Endodermal cell (in vitro differentiated cells): ENCODE data around the gene UBE2E1. TPM values are rescaled to one million over a fixed set of nuclear protein-coding genes. Genes with fewer than 3 reads are reported as not detected.

ENCODE experiments used
- DNase-seq: peaks from one replicate; pipeline ENCODE4 v3.0.0-alpha.2; 2017
- H3K27ac ChIP-seq: 2 replicates; pipeline ENCODE4 v1.5.1; 2013; ENCODE audit warnings: mild to moderate bottlenecking, low read depth, low read length, moderate library complexity
- H3K27me3 ChIP-seq: 2 replicates; pipeline ENCODE4 v1.6.1; 2013; ENCODE audit warnings: mild to moderate bottlenecking, low read length, moderate library complexity; ENCODE audit not compliant: insufficient read depth, control insufficient read depth, poor library complexity, severe bottlenecking
- H3K36me3 ChIP-seq: 2 replicates; pipeline ENCODE4 v1.7.0; 2013; ENCODE audit warnings: mild to moderate bottlenecking, low read length, moderate library complexity; ENCODE audit not compliant: control insufficient read depth, insufficient read depth
- H3K4me1 ChIP-seq: one replicate; pipeline ENCODE4 v1.7.0; 2013; ENCODE audit warnings: low read length; ENCODE audit not compliant: control insufficient read depth, insufficient read depth
- H3K4me3 ChIP-seq: 2 replicates; pipeline ENCODE4 v1.5.1; 2013; ENCODE audit warnings: mild to moderate bottlenecking, low read length, moderate library complexity
- H3K9ac ChIP-seq: 2 replicates; pipeline ENCODE4 v1.6.1; 2013; ENCODE audit warnings: mild to moderate bottlenecking, low read length, moderate library complexity; ENCODE audit not compliant: poor library complexity, severe bottlenecking; ENCODE audit errors: extremely low read depth
- H3K9me3 ChIP-seq: 2 replicates; pipeline ENCODE4 v1.6.1; 2013; ENCODE audit warnings: mild to moderate bottlenecking, low read length, moderate library complexity; ENCODE audit not compliant: control insufficient read depth
- H3K27ac Mint-ChIP-seq: 2 replicates; pipeline ENCODE4 v1.8.0; 2020; ENCODE audit warnings: mixed read lengths
- H3K27me3 Mint-ChIP-seq: 2 replicates; pipeline ENCODE4 v1.8.0; 2021; ENCODE audit warnings: mild to moderate bottlenecking, mixed read lengths; ENCODE audit not compliant: insufficient read depth
- H3K36me3 Mint-ChIP-seq: 2 replicates; pipeline ENCODE4 v1.8.0; 2020; ENCODE audit warnings: low read depth, mixed read lengths
- H3K4me1 Mint-ChIP-seq: 2 replicates; pipeline ENCODE4 v1.8.0; 2020; ENCODE audit warnings: mixed read lengths
- H3K4me3 Mint-ChIP-seq: 2 replicates; pipeline ENCODE4 v1.8.0; 2020; ENCODE audit warnings: mild to moderate bottlenecking, moderate library complexity, mixed read lengths
- H3K9me3 Mint-ChIP-seq: 2 replicates; pipeline ENCODE4 v1.8.0; 2020; ENCODE audit warnings: mild to moderate bottlenecking, mixed read lengths
- WGBS, 2 experiments: methylation state at CpG; one replicate each; pipeline versions ENCODE4 v1.1.5 to v1.1.7; 2013; ENCODE audit warnings: missing lambda C conversion rate in 2 of 2, mixed read lengths in 1 of 2; ENCODE audit not compliant: insufficient coverage in 1 of 2, insufficient read length in 1 of 2; 5-methylcytosine and 5-hydroxymethylcytosine counted together
- total RNA-seq, 2 donors: library from RNA; stranded (reverse); fragmentation: NEBNext Ultra II Directional in 1 of 2; extraction: Animal tissue kit (Norgen Biotek cat#: 25700) in 1 of 2; gene quantifications; 2 replicates in 1 of 2; 3 replicates in 1 of 2; pipeline ENCODE4 v1.2.1, GENCODE V29; 2021
- TF ChIP-seq, protein P1 (sequence below): fragments of 200-600 bp; sonication (generic); conservative IDR thresholded peaks from 2 replicates; pipeline ENCODE4 v1.5.0; 2021; ENCODE audit warnings: antibody characterized with exemption, mild to moderate bottlenecking

Gene UBE2E1
- total RNA-seq, 2 donors from 2014 or later: 112 to 120 TPM

DNA sequence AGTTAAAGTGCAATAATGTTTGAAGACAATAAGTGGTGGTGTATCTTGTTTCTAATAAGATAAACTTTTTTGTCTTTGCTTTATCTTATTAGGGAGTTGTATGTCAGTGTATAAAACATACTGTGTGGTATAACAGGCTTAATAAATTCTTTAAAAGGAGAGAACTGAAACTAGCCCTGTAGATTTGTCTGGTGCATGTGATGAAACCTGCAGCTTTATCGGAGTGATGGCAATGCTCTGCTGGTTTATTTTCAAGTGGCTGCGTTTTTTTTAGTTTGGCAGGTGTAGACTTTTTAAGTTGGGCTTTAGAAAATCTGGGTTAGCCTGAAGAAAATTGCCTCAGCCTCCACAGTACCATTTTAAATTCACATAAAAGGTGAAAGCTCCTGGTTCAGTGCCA, 113.9 kb downstream of the UBE2E1 start:
- Mint-ChIP-seq H3K27ac (no peak overlapping the region), H3K4me1 (peaks cover 28% of the 10 kb centered on the region), H3K4me3 (peak overlapping the region; percentile 100), H3K36me3 (peaks cover 39% of the 10 kb centered on the region), H3K9me3 (no peaks in the 10 kb centered on the region), H3K27me3 (peaks cover 2% of the 10 kb centered on the region)
- Histone ChIP-seq H3K9ac (peak overlapping the region; percentile 16), H3K27ac (no peak overlapping the region), H3K9me3 (no peaks in the 10 kb centered on the region), H3K4me3 (peak overlapping the region; percentile 68), H3K27me3 (no peaks in the 10 kb centered on the region), H3K4me1 (no peaks in the 10 kb centered on the region), H3K36me3 (peaks cover 34% of the 10 kb centered on the region)
- TF ChIP-seq, protein P1, sequence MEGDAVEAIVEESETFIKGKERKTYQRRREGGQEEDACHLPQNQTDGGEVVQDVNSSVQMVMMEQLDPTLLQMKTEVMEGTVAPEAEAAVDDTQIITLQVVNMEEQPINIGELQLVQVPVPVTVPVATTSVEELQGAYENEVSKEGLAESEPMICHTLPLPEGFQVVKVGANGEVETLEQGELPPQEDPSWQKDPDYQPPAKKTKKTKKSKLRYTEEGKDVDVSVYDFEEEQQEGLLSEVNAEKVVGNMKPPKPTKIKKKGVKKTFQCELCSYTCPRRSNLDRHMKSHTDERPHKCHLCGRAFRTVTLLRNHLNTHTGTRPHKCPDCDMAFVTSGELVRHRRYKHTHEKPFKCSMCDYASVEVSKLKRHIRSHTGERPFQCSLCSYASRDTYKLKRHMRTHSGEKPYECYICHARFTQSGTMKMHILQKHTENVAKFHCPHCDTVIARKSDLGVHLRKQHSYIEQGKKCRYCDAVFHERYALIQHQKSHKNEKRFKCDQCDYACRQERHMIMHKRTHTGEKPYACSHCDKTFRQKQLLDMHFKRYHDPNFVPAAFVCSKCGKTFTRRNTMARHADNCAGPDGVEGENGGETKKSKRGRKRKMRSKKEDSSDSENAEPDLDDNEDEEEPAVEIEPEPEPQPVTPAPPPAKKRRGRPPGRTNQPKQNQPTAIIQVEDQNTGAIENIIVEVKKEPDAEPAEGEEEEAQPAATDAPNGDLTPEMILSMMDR: peak; percentile 9
- 98 to 100% methylated on average over 1 to 2 of the region's 2 CpGs for WGBS, 2 experiments
- DNase-seq: no peak

DNA sequence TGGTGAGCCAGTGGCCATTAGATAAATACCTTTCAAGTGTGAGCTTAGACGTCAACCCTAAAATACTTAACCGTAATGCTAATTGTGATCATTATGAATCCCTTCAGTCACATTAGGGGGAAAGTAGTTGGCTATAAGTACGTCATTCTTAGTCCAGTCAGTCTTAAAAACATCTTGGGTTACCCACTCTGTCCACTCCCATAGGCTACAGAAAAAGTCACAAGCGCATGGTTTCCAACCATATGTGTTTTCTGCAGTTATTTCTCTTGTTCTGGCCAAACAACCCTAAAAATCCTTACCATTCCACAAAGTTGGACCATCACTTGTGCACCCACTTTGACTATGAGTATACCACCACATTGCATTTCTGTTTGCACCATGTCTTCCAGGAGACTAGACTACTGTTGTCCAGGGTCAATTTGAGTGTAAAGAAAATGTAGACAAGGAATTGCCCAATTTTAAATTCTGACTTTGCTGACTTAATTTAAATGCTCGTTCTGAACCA, 114.4 kb downstream of the UBE2E1 start:
- TF ChIP-seq, protein P1: no peak
- peaks cover 22% of the 10 kb centered on the region for H3K4me1 Mint-ChIP-seq
- H3K4me3 Mint-ChIP-seq: peak overlapping the region; percentile 100
- no peaks in the 10 kb centered on the region for H3K27me3 ChIP-seq
- H3K9ac ChIP-seq: peak overlapping the region; percentile 16
- no peaks in the 10 kb centered on the region for H3K9me3 Mint-ChIP-seq
- H3K36me3 Mint-ChIP-seq: peaks cover 39% of the 10 kb centered on the region
- H3K4me3 ChIP-seq: peak overlapping the region; percentile 68
- no peaks in the 10 kb centered on the region for H3K4me1 ChIP-seq
- H3K36me3 ChIP-seq: peaks cover 32% of the 10 kb centered on the region
- H3K27ac Mint-ChIP-seq: no peak overlapping the region
- DNase-seq: no peak
- no peak overlapping the region for H3K27ac ChIP-seq
- peaks cover 2% of the 10 kb centered on the region for H3K27me3 Mint-ChIP-seq
- 93 to 100% methylated on average over 5 of the region's 5 CpGs for WGBS, 2 experiments
- no peaks in the 10 kb centered on the region for H3K9me3 ChIP-seq

DNA sequence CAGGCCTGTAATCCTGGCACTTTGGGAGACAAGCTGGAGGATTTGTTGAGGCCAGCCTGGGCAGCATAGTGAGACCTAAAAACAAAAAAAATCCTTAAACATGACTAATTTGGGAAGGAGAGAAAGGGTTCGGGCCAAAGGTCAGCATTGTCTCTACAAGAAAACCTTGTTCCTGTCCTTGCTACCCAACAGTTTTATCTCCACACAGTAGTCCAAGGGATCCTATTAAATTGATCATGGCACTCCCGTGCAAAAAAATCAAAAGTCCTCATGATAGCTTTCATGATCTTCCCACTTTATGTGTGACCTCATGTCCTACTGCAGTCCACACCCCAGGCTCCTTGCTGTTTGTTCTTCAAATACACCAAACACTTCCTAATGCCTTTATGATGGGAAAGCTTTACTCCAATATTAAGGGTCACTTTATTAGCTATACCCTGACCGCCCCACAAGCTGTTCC, 115.3 kb downstream of the UBE2E1 start:
- H3K27ac ChIP-seq: no peak overlapping the region
- H3K4me3 Mint-ChIP-seq: no peak overlapping the region
- 83 to 87% methylated on average over 2 to 3 of the region's 3 CpGs for WGBS, 2 experiments

More for the DNA sequence above, 115.3 kb downstream of the UBE2E1 start:
- Mint-ChIP-seq H3K27me3 (no peaks in the 10 kb centered on the region), H3K27ac (no peak overlapping the region), H3K9me3 (no peaks in the 10 kb centered on the region), H3K4me1 (peaks cover 15% of the 10 kb centered on the region), H3K36me3 (peaks cover 39% of the 10 kb centered on the region)
- Histone ChIP-seq H3K9ac (no peak overlapping the region), H3K4me1 (no peaks in the 10 kb centered on the region), H3K4me3 (no peak overlapping the region), H3K27me3 (no peaks in the 10 kb centered on the region), H3K36me3 (peaks cover 32% of the 10 kb centered on the region), H3K9me3 (no peaks in the 10 kb centered on the region)
- no peak for DNase-seq
- TF ChIP-seq, protein P1: no peak
